HEK293 (cell line): ENCODE data around the gene BHLHA9.

ENCODE experiments used
- BCL11A ChIP-seq: fragments of 450-650 bp; formaldehyde crosslinking; IDR thresholded peaks from 2 replicates; pipeline ENCODE4 v1.5.1; 2016; ENCODE audit warnings: low read depth, missing biosample characterization, missing genetic modification characterization
- CTCF ChIP-seq: fragments of 450-650 bp; formaldehyde crosslinking; IDR thresholded peaks from 2 replicates; pipeline ENCODE4 v1.5.1; 2016; ENCODE audit warnings: missing biosample characterization, missing genetic modification characterization
- EGR2 ChIP-seq: fragments of 450-650 bp; formaldehyde crosslinking; IDR thresholded peaks from 2 replicates; pipeline ENCODE4 v1.5.1; 2016; ENCODE audit warnings: low read depth, missing biosample characterization, missing genetic modification characterization
- ELK4 ChIP-seq: IDR thresholded peaks from 2 replicates; pipeline ENCODE4 v1.6.1; 2011; ENCODE audit warnings: mild to moderate bottlenecking, low read depth, low read length, borderline replicate concordance
- KLF7 ChIP-seq: fragments of 450-650 bp; formaldehyde crosslinking; IDR thresholded peaks from 2 replicates; pipeline ENCODE4 v1.5.1; 2016; ENCODE audit warnings: missing biosample characterization, missing genetic modification characterization, borderline replicate concordance
- TCF7L2 ChIP-seq: IDR thresholded peaks from 2 replicates; pipeline ENCODE4 v1.6.1; 2011; ENCODE audit warnings: low read depth, mild to moderate bottlenecking, inconsistent platforms, low read length, moderate library complexity, borderline replicate concordance
- ZBTB11 ChIP-seq: fragments of 450-650 bp; formaldehyde crosslinking; conservative IDR thresholded peaks from 2 replicates; pipeline ENCODE4 v1.5.1; 2016; ENCODE audit warnings: low read depth, missing biosample characterization, missing genetic modification characterization
- ZFHX2 ChIP-seq: fragments of 450-650 bp; formaldehyde crosslinking; conservative IDR thresholded peaks from 2 replicates; pipeline ENCODE4 v1.5.1; 2016; ENCODE audit warnings: missing biosample characterization, missing genetic modification characterization
- ZFP69B ChIP-seq: fragments of 450-650 bp; formaldehyde crosslinking; IDR thresholded peaks from 2 replicates; pipeline ENCODE4 v1.5.1; 2016; ENCODE audit warnings: missing biosample characterization, missing genetic modification characterization
- ZNF112 ChIP-seq: fragments of 450-650 bp; formaldehyde crosslinking; IDR thresholded peaks from 2 replicates; pipeline ENCODE4 v1.5.0; 2017; ENCODE audit warnings: missing biosample characterization, missing genetic modification characterization
- ZNF501 ChIP-seq: fragments of 450-650 bp; formaldehyde crosslinking; IDR thresholded peaks from 2 replicates; pipeline ENCODE4 v1.5.1; 2016; ENCODE audit warnings: missing biosample characterization, missing genetic modification characterization
- ZNF518A ChIP-seq: fragments of 450-650 bp; formaldehyde crosslinking; conservative IDR thresholded peaks from 2 replicates; pipeline ENCODE4 v1.5.1; 2016; ENCODE audit warnings: low read depth, missing biosample characterization, missing genetic modification characterization
- ZXDB ChIP-seq: fragments of 450-650 bp; formaldehyde crosslinking; IDR thresholded peaks from 2 replicates; pipeline ENCODE4 v1.5.1; 2016; ENCODE audit warnings: missing biosample characterization, missing genetic modification characterization

GRCh38 chr17:1229349-1229899 lies 40.8 kb upstream of the BHLHA9 start:
- TF ChIP-seq ZXDB (no peak), ZNF501 (tag by site-specific recombination) (no peak), CTCF (tag by site-specific recombination) (no peak), ZNF518A (no peak), EGR2 (tag by site-specific recombination) (peak; percentile 80), TCF7L2 (no peak), BCL11A (tag by site-specific recombination) (no peak), ZBTB11 (peak; percentile 42), KLF7 (tag by site-specific recombination) (no peak), ZFHX2 (tag by site-specific recombination) (peak; percentile 88), ELK4 (no peak), ZNF112 (no peak), ZFP69B (tag by site-specific recombination) (no peak)
